Lower lobe of right lung (tissue), 2 donors: ENCODE measurements around the gene PLSCR1. TPM values are rescaled to one million over a fixed set of nuclear protein-coding genes. Genes with fewer than 3 reads are reported as not detected.
A peak's percentile ranks its signal among the peaks of the same experiment; 100 is the strongest.

ENCODE experiments used
- ATAC-seq, 2 donors: fragments of 200-7000 bp; cut with Tn5 transposase; one replicate each; pipeline ENCODE4 v1.9.1; 2020 to 2022; ENCODE audit warnings: mild to moderate bottlenecking in 2 of 2, moderate library complexity in 2 of 2
- DNase-seq: peaks from one replicate; pipeline ENCODE4 v3.0.0-alpha.2; 2020
- H3K27ac ChIP-seq: fragments of 200-600 bp; one replicate; pipeline ENCODE4 v1.8.0; 2022
- H3K27me3 ChIP-seq: fragments of 200-600 bp; one replicate; pipeline ENCODE4 v1.8.0; 2022; ENCODE audit warnings: low read depth
- H3K36me3 ChIP-seq: fragments of 200-600 bp; one replicate; pipeline ENCODE4 v1.8.0; 2022; ENCODE audit warnings: mild to moderate bottlenecking
- H3K4me1 ChIP-seq: fragments of 200-600 bp; one replicate; pipeline ENCODE4 v1.8.0; 2022
- H3K4me3 ChIP-seq: fragments of 200-600 bp; one replicate; pipeline ENCODE4 v1.8.0; 2022; ENCODE audit warnings: mild to moderate bottlenecking
- H3K9me3 ChIP-seq: fragments of 200-600 bp; one replicate; pipeline ENCODE4 v1.8.0; 2022
- intact Hi-C: fragments of 100-400 bp; cut with DNase I; formaldehyde crosslinking; loops from one replicate; pipeline ENCODE4 v1.11.0; 2022
- total RNA-seq: library from RNA; stranded (reverse); fragmentation: NEBNext Ultra II Directional; extraction: Animal tissue kit (Norgen Biotek cat#: 25700); gene quantifications from one replicate; pipeline ENCODE4 v1.2.1, GENCODE V29; 2021
- TF ChIP-seq, protein P1 (sequence below): fragments of 200-600 bp; IDR thresholded peaks from one replicate; pipeline ENCODE4 v1.8.0; 2022; ENCODE audit warnings: antibody characterized with exemption, mild to moderate bottlenecking
- donor health status: DM: no; HTN: yes; CAD: no; lungs with severe emphysema.

Gene PLSCR1
- total RNA-seq, 1 donor from 2014 or later, result 194 TPM

DNA sequence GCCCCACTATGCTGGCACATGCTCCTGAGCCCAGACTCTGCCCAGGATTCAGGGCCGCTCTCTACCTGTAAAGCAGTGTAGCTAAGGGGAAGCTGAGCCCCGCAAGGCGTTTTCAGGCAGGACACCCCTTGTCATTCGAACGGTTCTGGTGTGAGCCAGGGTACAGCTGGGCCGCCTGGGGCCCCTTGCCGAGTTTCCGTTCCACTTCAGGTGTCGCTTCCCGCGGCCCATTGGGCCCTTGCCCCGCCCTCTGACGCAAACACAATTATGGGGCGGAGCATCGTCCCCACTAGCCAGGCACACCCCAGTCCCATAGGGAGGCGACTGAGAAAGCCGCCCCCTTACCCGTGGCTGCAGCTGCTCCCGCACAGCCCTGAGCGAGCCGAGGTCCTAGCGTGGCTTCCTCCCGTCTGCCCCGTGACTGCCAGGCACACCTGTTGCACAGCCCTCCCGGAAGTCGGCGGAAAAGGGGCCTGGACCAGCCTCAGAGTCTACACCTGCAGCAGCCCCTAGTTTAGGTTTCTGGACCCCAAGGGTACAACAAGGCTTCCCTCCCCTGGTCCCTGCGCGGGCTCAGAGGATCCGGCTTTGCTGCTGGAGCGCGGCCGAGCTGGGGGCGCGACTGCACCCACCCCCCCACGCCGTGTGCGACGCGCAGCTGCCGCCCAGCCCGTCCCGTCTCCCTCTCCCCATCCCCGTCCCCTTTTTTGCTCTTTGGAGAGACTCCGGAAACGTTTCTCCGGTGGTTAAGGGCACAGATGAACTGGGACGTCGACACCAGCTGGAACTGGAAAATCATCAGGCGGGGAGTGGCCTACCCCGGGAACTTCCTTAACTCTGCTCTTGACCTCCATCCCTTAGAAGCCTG is 75.0 kb downstream of the PLSCR1 start, which contains the start of gene PLSCR2:
PLSCR2 (minus strand) TSS at position 412 of the 868 bp plus-strand sequence. CDS start 9,657 bp downstream, outside the sequence.
- Histone ChIP-seq H3K4me1 (no peaks in the 10 kb centered on the region), H3K36me3 (no peaks in the 10 kb centered on the region), H3K9me3 (no peaks in the 10 kb centered on the region), H3K27me3 (no peaks in the 10 kb centered on the region), H3K4me3 (peak within 1 kb of the TSS; percentile 70), H3K27ac (peak within 1 kb of the TSS; percentile 76)
- TF ChIP-seq, protein P1, sequence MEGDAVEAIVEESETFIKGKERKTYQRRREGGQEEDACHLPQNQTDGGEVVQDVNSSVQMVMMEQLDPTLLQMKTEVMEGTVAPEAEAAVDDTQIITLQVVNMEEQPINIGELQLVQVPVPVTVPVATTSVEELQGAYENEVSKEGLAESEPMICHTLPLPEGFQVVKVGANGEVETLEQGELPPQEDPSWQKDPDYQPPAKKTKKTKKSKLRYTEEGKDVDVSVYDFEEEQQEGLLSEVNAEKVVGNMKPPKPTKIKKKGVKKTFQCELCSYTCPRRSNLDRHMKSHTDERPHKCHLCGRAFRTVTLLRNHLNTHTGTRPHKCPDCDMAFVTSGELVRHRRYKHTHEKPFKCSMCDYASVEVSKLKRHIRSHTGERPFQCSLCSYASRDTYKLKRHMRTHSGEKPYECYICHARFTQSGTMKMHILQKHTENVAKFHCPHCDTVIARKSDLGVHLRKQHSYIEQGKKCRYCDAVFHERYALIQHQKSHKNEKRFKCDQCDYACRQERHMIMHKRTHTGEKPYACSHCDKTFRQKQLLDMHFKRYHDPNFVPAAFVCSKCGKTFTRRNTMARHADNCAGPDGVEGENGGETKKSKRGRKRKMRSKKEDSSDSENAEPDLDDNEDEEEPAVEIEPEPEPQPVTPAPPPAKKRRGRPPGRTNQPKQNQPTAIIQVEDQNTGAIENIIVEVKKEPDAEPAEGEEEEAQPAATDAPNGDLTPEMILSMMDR, result no peak
- ATAC-seq (peak; percentile 96 to 98), DNase-seq (peak; percentile 85)
- intact Hi-C loops, result no loop called here

DNA sequence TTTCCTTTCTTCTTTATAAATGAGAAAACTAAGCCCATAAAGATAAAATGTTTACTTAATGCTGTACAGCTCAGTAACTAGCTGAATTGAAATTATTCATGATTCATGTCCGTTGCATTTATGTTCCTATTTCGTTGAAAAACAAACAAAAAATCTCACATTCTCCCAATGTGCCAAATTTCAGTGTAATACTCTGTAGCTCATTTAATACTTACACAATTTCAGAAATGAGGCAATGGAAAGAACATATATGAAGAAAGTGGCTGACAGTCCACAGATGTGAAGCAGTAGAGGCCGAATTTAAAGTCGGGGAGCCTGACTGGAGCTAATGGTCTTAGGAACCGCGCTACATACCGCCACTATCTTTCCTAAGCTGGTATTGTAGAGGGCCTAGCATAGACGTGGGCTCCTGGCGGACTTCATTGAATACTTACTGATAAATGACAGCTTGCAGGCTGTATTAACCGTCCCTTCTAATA is 75.7 kb downstream of the PLSCR1 start:
- TF ChIP-seq, protein P1, result no peak
- Histone ChIP-seq H3K36me3 (no peaks in the 10 kb centered on the region), H3K4me3 (peak overlapping the region; percentile 70), H3K27ac (peak overlapping the region; percentile 76), H3K4me1 (no peaks in the 10 kb centered on the region), H3K9me3 (no peaks in the 10 kb centered on the region), H3K27me3 (no peaks in the 10 kb centered on the region)
- intact Hi-C loops, result no loop called here
- DNase-seq (no peak), ATAC-seq (no peak)

DNA sequence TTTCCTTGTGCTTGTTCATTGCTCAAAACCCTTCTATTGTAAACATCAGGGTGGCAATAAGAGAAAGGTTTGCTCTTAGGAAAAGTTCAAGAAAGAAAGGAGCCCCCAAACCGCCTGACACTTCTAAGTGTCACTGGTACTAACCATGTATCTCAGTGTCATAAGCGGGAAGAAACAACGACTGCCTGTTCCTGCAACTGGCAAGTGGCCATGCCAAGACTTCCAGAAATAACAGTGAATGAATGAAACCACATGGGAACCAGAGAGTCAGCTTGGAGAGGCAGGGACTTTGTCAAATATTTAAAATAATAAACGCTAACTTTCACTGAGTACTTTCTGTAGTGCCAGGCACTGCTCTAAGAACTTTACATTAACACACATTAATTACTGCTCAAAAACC is 76.2 kb downstream of the PLSCR1 start:
- ATAC-seq (no peak), DNase-seq (no peak)
- Histone ChIP-seq H3K9me3 (no peaks in the 10 kb centered on the region), H3K27me3 (no peaks in the 10 kb centered on the region), H3K36me3 (no peaks in the 10 kb centered on the region), H3K4me1 (no peaks in the 10 kb centered on the region), H3K27ac (no peak overlapping the region), H3K4me3 (no peak overlapping the region)
- intact Hi-C loops, result no loop called here
- TF ChIP-seq, protein P1, result no peak

DNA sequence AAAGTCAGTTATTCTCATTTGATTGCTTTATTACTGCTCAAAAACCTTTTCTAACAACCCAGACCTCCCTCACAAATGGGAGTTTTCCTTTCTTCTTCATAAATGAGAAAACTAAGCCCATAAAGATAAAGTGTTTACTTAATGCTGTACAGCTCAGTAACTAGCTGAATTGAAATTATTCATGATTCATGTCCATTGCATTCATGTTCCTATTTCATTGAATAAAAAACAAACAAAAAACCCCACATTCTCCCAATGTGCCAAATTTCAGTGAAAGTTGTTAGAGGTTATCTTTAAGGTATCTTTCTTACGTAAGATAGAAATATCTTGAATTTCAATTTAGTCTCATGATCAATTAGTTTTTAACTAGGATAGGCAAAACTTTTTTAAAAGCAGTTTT is 77.8 kb downstream of the PLSCR1 start:
- DNase-seq (no peak), ATAC-seq (no peak)
- Histone ChIP-seq H3K36me3 (no peaks in the 10 kb centered on the region), H3K4me3 (no peak overlapping the region), H3K27ac (no peak overlapping the region), H3K4me1 (no peaks in the 10 kb centered on the region), H3K27me3 (no peaks in the 10 kb centered on the region), H3K9me3 (no peaks in the 10 kb centered on the region)
- intact Hi-C loops, result no loop called here
- TF ChIP-seq, protein P1, result no peak

DNA sequence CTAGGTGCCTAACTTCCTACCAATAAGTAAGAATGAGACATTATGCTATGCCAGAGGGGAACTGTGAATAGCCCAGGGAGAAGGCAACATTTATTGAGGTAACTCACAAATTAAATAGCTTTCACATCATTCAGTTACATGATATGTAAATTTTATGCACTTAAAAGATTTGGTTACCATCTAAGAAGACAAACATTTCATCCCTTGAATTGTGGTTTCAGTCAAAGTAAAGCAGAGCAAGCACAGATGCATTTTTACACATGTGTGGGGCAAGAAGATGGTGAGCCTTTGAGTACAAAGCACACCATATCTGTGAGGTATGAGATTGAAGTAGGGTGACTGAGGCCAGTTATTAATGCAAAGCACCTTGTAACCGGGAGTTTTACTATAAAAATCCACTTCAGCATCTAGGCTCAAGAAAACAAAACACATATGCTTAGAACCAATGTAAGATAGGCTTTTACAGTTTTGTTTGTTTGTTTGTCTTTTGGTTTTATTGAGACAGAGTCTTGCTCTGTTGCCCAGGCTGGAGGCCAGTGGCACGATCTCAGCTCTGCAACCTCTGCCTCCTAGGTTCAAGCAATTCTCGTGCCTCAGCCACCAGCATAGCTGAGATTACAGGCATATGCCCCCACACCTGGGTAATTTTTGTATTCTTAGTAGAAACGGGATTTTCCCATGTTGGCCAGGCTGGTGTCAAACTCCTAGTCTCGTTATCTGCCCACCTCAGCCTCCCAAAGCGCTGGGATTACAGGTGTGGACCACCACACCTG is 78.5 kb downstream of the PLSCR1 start:
- H3K36me3 ChIP-seq, result no peaks in the 10 kb centered on the region
- ATAC-seq (no peak), DNase-seq (no peak)
- TF ChIP-seq, protein P1, result no peak
- no peak overlapping the region for H3K4me3 ChIP-seq
- H3K9me3 ChIP-seq, result no peaks in the 10 kb centered on the region
- H3K4me1 ChIP-seq, result no peaks in the 10 kb centered on the region
- intact Hi-C loops, result no loop called here
- H3K27ac ChIP-seq, result no peak overlapping the region
- H3K27me3 ChIP-seq, result no peaks in the 10 kb centered on the region

Other genes with a start within 250 kb of the PLSCR1 start
- gene PLSCR2, start 75.0 kb downstream of the PLSCR1 start, total RNA-seq, result 0.86 TPM
- not detected for gene PLSCR5, start 60.7 kb upstream of the PLSCR1 start, total RNA-seq